HCT116 (cell line): Measurements from ENCODE around the gene TSPAN7.
A peak's percentile ranks its signal among the peaks of the same experiment; 100 is the strongest.

Experiments used
- CTCF ChIP-seq, 3 experiments: fragments of 200-600 bp in 1 of 3; sonication (generic) in 1 of 3; IDR thresholded peaks in 2 of 3; conservative IDR thresholded peaks in 1 of 3; 2 replicates each; pipeline ENCODE4 v1.5.1; 2012 to 2017; ENCODE audit warnings: low read depth in 2 of 3, low read length in 2 of 3, antibody characterized with exemption in 1 of 3, borderline replicate concordance in 1 of 3, control low read depth in 1 of 3, mild to moderate bottlenecking in 1 of 3, mixed read lengths in 1 of 3, mixed run types in 1 of 3, moderate library complexity in 1 of 3; ENCODE audit not compliant: insufficient read depth in 1 of 3
- EZH2 ChIP-seq: fragments of 200-600 bp; sonication (generic); IDR thresholded peaks from 2 replicates; pipeline ENCODE4 v1.6.1; 2017; ENCODE audit warnings: antibody characterized with exemption, mixed run types
- JUND ChIP-seq: IDR thresholded peaks from 2 replicates; pipeline ENCODE4 v1.6.1; 2012
- MAX ChIP-seq: IDR thresholded peaks from 2 replicates; pipeline ENCODE4 v1.6.1; 2012
- POLR2A ChIP-seq: IDR thresholded peaks from 2 replicates; pipeline ENCODE4 v1.7.0; 2011; ENCODE audit warnings: borderline replicate concordance; ENCODE audit not compliant: insufficient read depth, insufficient read length; ENCODE audit errors: extremely low read depth
- POLR2AphosphoS5 ChIP-seq: IDR thresholded peaks from 2 replicates; pipeline ENCODE4 v1.6.1; 2011; ENCODE audit warnings: mild to moderate bottlenecking, low read depth, low read length, moderate library complexity
- ZBTB33 ChIP-seq: IDR thresholded peaks from 2 replicates; pipeline ENCODE4 v1.6.1; 2011; ENCODE audit warnings: mild to moderate bottlenecking, low read length, moderate library complexity; ENCODE audit not compliant: insufficient replicate concordance; ENCODE audit errors: extremely low read depth
- ZNF274 ChIP-seq: fragments of 200-500 bp; sonication (Bioruptor generic); IDR thresholded peaks from 2 replicates; pipeline ENCODE4 v1.6.1; 2014; ENCODE audit warnings: mild to moderate bottlenecking, low read depth, low read length, inconsistent platforms

- TF ChIP-seq MAX = no peak
- no peak for TF ChIP-seq JUND
- TF ChIP-seq EZH2 = no peak
- TF ChIP-seq ZBTB33 = no peak
- TF ChIP-seq ZNF274 = no peak
- TF ChIP-seq POLR2A = no peak
- TF ChIP-seq CTCF (IDR thresholded peaks at IDR 0.05 in 2 of 3, conservative IDR thresholded peaks at IDR 0.05 in 1 of 3; ENCODE audit: borderline replicate concordance in 1 of 3, insufficient read depth in 1 of 3, low read depth in 2 of 3, low read length in 2 of 3) = peak in 2 of 3 experiments; percentile 23 to 40; a peak in 3 of 6 replicates
- no peak for TF ChIP-seq POLR2AphosphoS5
Observed at GRCh38 chrX:38664285-38664684, 102.9 kb downstream of the TSPAN7 start.
